HepG2 (cell line): ENCODE data around the gene CUEDC2. TPM values are rescaled to one million over a fixed set of nuclear protein-coding genes. Genes with fewer than 3 reads are reported as not detected.

Experiments
- ATF4 ChIP-seq, 2 experiments: fragments of 450-650 bp in 1 of 2; sonication (generic) in 1 of 2; formaldehyde crosslinking; IDR thresholded peaks; 2 replicates each; pipeline versions ENCODE4 v1.5.0 to v1.8.0; 2020 to 2022; ENCODE audit warnings: mild to moderate bottlenecking in 1 of 2, missing genetic modification reagents in 1 of 2
- CREM ChIP-seq, 2 experiments: sonication (generic) in 1 of 2; formaldehyde crosslinking in 1 of 2; IDR thresholded peaks; 2 replicates each; pipeline versions ENCODE4 v1.4.0 to v1.6.1; 2016 to 2020; ENCODE audit warnings: antibody characterized with exemption in 1 of 2, mild to moderate bottlenecking in 1 of 2, missing genetic modification reagents in 1 of 2
- ELF3 ChIP-seq: IDR thresholded peaks from 2 replicates; pipeline ENCODE4 v1.6.1; 2016; ENCODE audit warnings: missing genetic modification reagents, missing compliant biosample characterization
- GATA4 ChIP-seq: sonication (generic); IDR thresholded peaks from 2 replicates; pipeline ENCODE4 v1.6.1; 2016; ENCODE audit warnings: antibody characterized with exemption, low read depth, borderline replicate concordance
- HOMEZ ChIP-seq: IDR thresholded peaks from 2 replicates; pipeline ENCODE4 v1.6.1; 2016; ENCODE audit warnings: low read depth
- ISL2 ChIP-seq: sonication (generic); formaldehyde crosslinking; IDR thresholded peaks from 2 replicates; pipeline ENCODE4 v1.5.0; 2020; ENCODE audit warnings: missing genetic modification reagents
- MBD4 ChIP-seq: IDR thresholded peaks from 2 replicates; pipeline ENCODE4 v1.6.1; 2012; ENCODE audit warnings: low read length, inconsistent platforms, borderline replicate concordance
- NFAT5 ChIP-seq: sonication (generic); formaldehyde crosslinking; IDR thresholded peaks from 2 replicates; pipeline ENCODE4 v1.4.0; 2020; ENCODE audit warnings: missing genetic modification reagents
- SRF ChIP-seq: IDR thresholded peaks from 2 replicates; pipeline ENCODE4 v1.6.1; 2011; ENCODE audit warnings: mild to moderate bottlenecking, low read depth, low read length, moderate library complexity
- TERF1 ChIP-seq: sonication (generic); formaldehyde crosslinking; IDR thresholded peaks from 2 replicates; pipeline ENCODE4 v1.8.0; 2022; ENCODE audit warnings: mild to moderate bottlenecking, missing genetic modification reagents, moderate library complexity
- ZBTB46 ChIP-seq: sonication (generic); formaldehyde crosslinking; IDR thresholded peaks from 2 replicates; pipeline ENCODE4 v1.4.0; 2020; ENCODE audit warnings: mild to moderate bottlenecking, missing genetic modification reagents, borderline replicate concordance
- ZNF546 ChIP-seq: sonication (generic); formaldehyde crosslinking; conservative IDR thresholded peaks from 2 replicates; pipeline ENCODE4 v1.8.1; 2023; ENCODE audit warnings: mild to moderate bottlenecking, missing genetic modification reagents
- ZNF598 ChIP-seq: sonication (generic); formaldehyde crosslinking; IDR thresholded peaks from 2 replicates; pipeline ENCODE4 v1.5.1; 2020; ENCODE audit warnings: mild to moderate bottlenecking, missing genetic modification reagents, borderline replicate concordance
- ZNF670 ChIP-seq: sonication (generic); formaldehyde crosslinking; IDR thresholded peaks from 2 replicates; pipeline ENCODE4 v1.8.0; 2022; ENCODE audit warnings: mild to moderate bottlenecking, missing genetic modification reagents, borderline replicate concordance
- ZNF720 ChIP-seq: sonication (generic); formaldehyde crosslinking; IDR thresholded peaks from 2 replicates; pipeline ENCODE4 v1.4.0; 2020; ENCODE audit warnings: missing genetic modification reagents
- ZNF75D ChIP-seq: sonication (generic); formaldehyde crosslinking; IDR thresholded peaks from 2 replicates; pipeline ENCODE4 v1.8.1; 2023; ENCODE audit warnings: missing genetic modification reagents, mild to moderate bottlenecking, borderline replicate concordance
- ZZZ3 ChIP-seq: sonication (generic); formaldehyde crosslinking; IDR thresholded peaks from 2 replicates; pipeline ENCODE4 v1.4.0; 2020; ENCODE audit warnings: missing genetic modification reagents, mild to moderate bottlenecking, borderline replicate concordance
- polyA plus RNA-seq, 8 experiments: library from polyadenylated mRNA; depleted of rRNA in 3 of 8; stranded (reverse) in 7 of 8; unstranded in 1 of 8; fragments of >200 nt; fragmentation: Illumina TruSeq in 4 of 8; extraction: Trizol in 4 of 8; gene quantifications; 2 replicates each; pipeline versions ENCODE4 v1.2.1 to v1.2.3, GENCODE V29; 2011 to 2016; ENCODE audit warnings: low read depth in 4 of 8, missing spikeins in 1 of 8, mixed read lengths in 1 of 8; ENCODE audit not compliant: insufficient read depth in 1 of 8
- total RNA-seq, 5 experiments: library from RNA; depleted of rRNA; stranded (reverse); fragments of >200 nt; fragmentation: Illumina TruSeq; extraction: Trizol; gene quantifications; 2 replicates each; pipeline ENCODE4 v1.2.3, GENCODE V29; 2016; ENCODE audit warnings: low read depth in 1 of 5

Gene CUEDC2
- total and polyA plus RNA-seq, 2 of the 13 experiments (the other 11 are each of a cell fraction or from before 2014, with no cell fraction given), result 13.1 to 18.4 TPM

- peak; percentile 77; the same call in 1 of the 2 replicates for TF ChIP-seq NFAT5
- TF ChIP-seq MBD4, result no peak
- no peak for TF ChIP-seq ATF4 (CRISPR knock-in tag; IDR thresholded peaks at IDR 0.05)
- no peak for TF ChIP-seq ZNF670 (CRISPR knock-in tag)
- no peak for TF ChIP-seq ZNF546
- no peak for TF ChIP-seq ZNF598
- peak; percentile 74 for TF ChIP-seq ISL2 (CRISPR knock-in tag)
- no peak for TF ChIP-seq ZBTB46 (CRISPR knock-in tag)
- no peak for TF ChIP-seq GATA4
- TF ChIP-seq TERF1, result no peak
- no peak for TF ChIP-seq ZNF75D (CRISPR knock-in tag)
- no peak for TF ChIP-seq HOMEZ (CRISPR knock-in tag)
- TF ChIP-seq SRF, result no peak
- TF ChIP-seq ZNF720 (CRISPR knock-in tag), result no peak
- no peak for TF ChIP-seq ZZZ3 (CRISPR knock-in tag)
- no peak; the same call in 1 of the 2 replicates for TF ChIP-seq ELF3 (CRISPR knock-in tag)
- no peak for TF ChIP-seq CREM (IDR thresholded peaks at IDR 0.05)
- TF ChIP-seq CREM (CRISPR knock-in tag; IDR thresholded peaks at IDR 0.05), result no peak
Measured at GRCh38 chr10:102419269-102420180, 12.8 kb downstream of the CUEDC2 start (continued).
